CD14-positive monocyte (primary cell): Measurements from ENCODE around the gene KIAA0232. TPM values are rescaled to one million over a fixed set of nuclear protein-coding genes. Genes with fewer than 3 reads are reported as not detected.

Experiments
- DNase-seq, 3 donors: peaks; one replicate each; pipeline ENCODE4 v3.0.0-alpha.2; 2011 to 2022
- H2AFZ ChIP-seq: 2 replicates; pipeline ENCODE4 v1.6.0; 2012; ENCODE audit warnings: mild to moderate bottlenecking, low read depth, low read length, inconsistent platforms; ENCODE audit not compliant: insufficient read depth, poor library complexity, severe bottlenecking
- H3K27ac ChIP-seq, 2 donors: 1 replicate in 1 of 2; 2 replicates in 1 of 2; pipeline ENCODE4 v1.5.1; 2012 to 2013; ENCODE audit warnings: low read length in 2 of 2, control low read depth in 1 of 2, inconsistent platforms in 1 of 2, low read depth in 1 of 2, mild to moderate bottlenecking in 1 of 2
- H3K27me3 ChIP-seq, 2 donors: one replicate each; pipeline versions ENCODE4 v1.6.0 to v1.6.1; 2011 to 2013; ENCODE audit warnings: low read length in 2 of 2; ENCODE audit not compliant: control insufficient read depth in 2 of 2, insufficient read depth in 2 of 2
- H3K36me3 ChIP-seq, 2 donors: replicated peaks in 1 of 2; 1 replicate in 1 of 2; 2 replicates in 1 of 2; pipeline versions ENCODE4 v1.5.1 to v1.6.1; 2012 to 2013; ENCODE audit warnings: low read length in 2 of 2, control low read depth in 1 of 2, inconsistent platforms in 1 of 2, mild to moderate bottlenecking in 1 of 2; ENCODE audit not compliant: insufficient read depth in 2 of 2, control insufficient read depth in 1 of 2
- H3K4me1 ChIP-seq, 2 donors: 1 replicate in 1 of 2; 2 replicates in 1 of 2; pipeline versions ENCODE4 v1.5.1 to v1.6.1; 2012 to 2013; ENCODE audit warnings: low read length in 2 of 2, control low read depth in 1 of 2, inconsistent platforms in 1 of 2, mild to moderate bottlenecking in 1 of 2, moderate library complexity in 1 of 2; ENCODE audit not compliant: insufficient read depth in 2 of 2, control insufficient read depth in 1 of 2
- H3K4me2 ChIP-seq: replicated peaks from 2 replicates; pipeline ENCODE3; 2012; ENCODE audit warnings: low read length, moderate library complexity, mild to moderate bottlenecking; ENCODE audit not compliant: poor library complexity, severe bottlenecking; ENCODE audit errors: extremely low read depth
- H3K4me3 ChIP-seq, 3 experiments: fragments of 200-600 bp in 1 of 3; sonication (generic) in 1 of 3; replicated peaks in 1 of 3; 1 replicate in 2 of 3; 2 replicates in 1 of 3; pipeline ENCODE4 v1.5.1; 2011 to 2013; ENCODE audit warnings: low read length in 3 of 3, mild to moderate bottlenecking in 3 of 3, control low read depth in 2 of 3, low read depth in 2 of 3, inconsistent platforms in 1 of 3, moderate library complexity in 1 of 3
- H3K79me2 ChIP-seq: 2 replicates; pipeline ENCODE4 v1.6.0; 2012; ENCODE audit warnings: mild to moderate bottlenecking, control low read depth, inconsistent platforms, low read length, moderate library complexity; ENCODE audit not compliant: insufficient read depth
- H3K9ac ChIP-seq: 2 replicates; pipeline ENCODE4 v1.6.0; 2017; ENCODE audit warnings: low read length, mild to moderate bottlenecking; ENCODE audit not compliant: insufficient read depth, poor library complexity, severe bottlenecking
- H3K9me3 ChIP-seq, 2 donors: replicated peaks in 1 of 2; 1 replicate in 1 of 2; 2 replicates in 1 of 2; pipeline versions ENCODE4 v1.5.1 to v1.6.1; 2012 to 2013; ENCODE audit warnings: low read length in 2 of 2, control low read depth in 1 of 2; ENCODE audit not compliant: control insufficient read depth in 1 of 2, insufficient read depth in 1 of 2
- H4K20me1 ChIP-seq: 2 replicates; pipeline ENCODE4 v1.6.0; 2012; ENCODE audit warnings: mild to moderate bottlenecking, low read length, control low read depth, moderate library complexity; ENCODE audit not compliant: insufficient read depth
- H3K27ac Mint-ChIP-seq, 7 donors: one replicate each; pipeline ENCODE4 v1.8.0; 2020; ENCODE audit warnings: mild to moderate bottlenecking in 7 of 7, mixed read lengths in 7 of 7, moderate library complexity in 6 of 7, inconsistent platforms in 2 of 7
- H3K27me3 Mint-ChIP-seq, 3 donors: one replicate each; pipeline ENCODE4 v1.8.0; 2021 to 2022; ENCODE audit warnings: low read depth in 3 of 3, mild to moderate bottlenecking in 3 of 3, mixed read lengths in 3 of 3, moderate library complexity in 3 of 3, inconsistent platforms in 1 of 3
- H3K36me3 Mint-ChIP-seq, 2 donors: one replicate each; pipeline ENCODE4 v1.8.0; 2020; ENCODE audit warnings: mixed read lengths in 2 of 2, inconsistent platforms in 1 of 2, mild to moderate bottlenecking in 1 of 2
- H3K4me1 Mint-ChIP-seq: one replicate; pipeline ENCODE4 v1.8.0; 2020; ENCODE audit warnings: mild to moderate bottlenecking, mixed read lengths
- H3K4me3 Mint-ChIP-seq, 2 donors: one replicate each; pipeline ENCODE4 v1.8.0; 2020; ENCODE audit warnings: mild to moderate bottlenecking in 2 of 2, mixed read lengths in 2 of 2, moderate library complexity in 1 of 2
- H3K9me3 Mint-ChIP-seq, 7 donors: one replicate each; pipeline ENCODE4 v1.8.0; 2020 to 2022; ENCODE audit warnings: mixed read lengths in 7 of 7, mild to moderate bottlenecking in 6 of 7, moderate library complexity in 6 of 7, inconsistent platforms in 2 of 7
- WGBS: methylation state at CpG from one replicate; pipeline ENCODE4 v1.1.5; 2013; ENCODE audit warnings: missing lambda C conversion rate; ENCODE audit not compliant: insufficient coverage; 5-methylcytosine and 5-hydroxymethylcytosine counted together
- intact Hi-C, 2 donors: fragments of 100-400 bp; cut with micrococcal nuclease; formaldehyde crosslinking; loops; one replicate each; pipeline versions ENCODE4 v1.15.0 to v1.15.1; 2023
- polyA plus RNA-seq, 3 donors: library from polyadenylated mRNA; depleted of rRNA in 1 of 3; unstranded in 2 of 3; stranded (reverse) in 1 of 3; fragments of 300-500 nt in 2 of 3; fragments of >200 nt in 1 of 3; fragmentation: Illumina TruSeq in 2 of 3; gene quantifications; 1 replicate in 2 of 3; 2 replicates in 1 of 3; pipeline ENCODE4 v1.2.3, GENCODE V29; 2012 to 2021
- TF ChIP-seq, protein P1 (sequence below): fragments of 200-600 bp; IDR thresholded peaks from one replicate; pipeline ENCODE4 v1.8.0; 2022; ENCODE audit warnings: antibody characterized with exemption, mild to moderate bottlenecking

The KIAA0232 gene
- polyA plus RNA-seq, 3 donors = 12.3 to 27.3 (median 20.6) TPM

DNA sequence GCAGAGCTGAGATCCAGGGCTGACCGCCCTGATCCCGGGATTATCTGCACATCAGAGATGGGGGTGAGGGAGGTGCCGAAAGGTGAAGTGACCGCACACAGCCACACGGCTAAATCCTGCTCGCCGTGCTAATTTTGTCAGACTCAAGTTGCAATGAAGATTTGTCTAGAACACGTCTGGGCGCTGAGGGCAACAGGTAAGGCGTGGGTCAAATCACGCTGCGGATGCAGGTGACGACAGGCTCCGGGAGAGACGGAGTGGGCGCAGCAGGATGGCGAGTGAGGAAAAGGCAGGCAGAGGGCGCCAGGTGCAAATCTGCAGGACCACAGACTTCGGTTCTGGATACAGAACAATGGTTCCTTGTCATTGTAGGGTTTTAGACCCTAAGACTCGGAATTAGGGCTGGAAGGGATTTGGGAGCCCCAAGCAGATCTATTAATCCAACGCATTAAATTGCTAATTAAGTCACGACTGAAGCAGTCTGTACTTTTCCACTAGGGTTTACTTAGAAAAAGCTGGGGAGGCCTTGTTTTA lies 125.2 kb downstream of the KIAA0232 start:
- peaks cover 6% of the 10 kb centered on the region in 2 donors for H3K36me3 Mint-ChIP-seq
- Histone ChIP-seq H3K9me3 (no peaks in the 10 kb centered on the region), H4K20me1 (peaks cover 25% of the 10 kb centered on the region), H2AFZ (no peak overlapping the region), H3K79me2 (peaks cover 30% of the 10 kb centered on the region), H3K27me3 (no peaks in the 10 kb centered on the region), H3K4me3 (no peak overlapping the region), H3K4me2 (peak overlapping the region; percentile 13), H3K27ac (no peak overlapping the region), H3K36me3 (no peaks in the 10 kb centered on the region), H3K9ac (no peak overlapping the region), H3K4me1 (peaks cover 49 to 51% of the 10 kb centered on the region in 2 donors)
- WGBS = 19% methylated on average over 19 of the region's 22 CpGs
- peaks cover 8 to 12% (median 11%) of the 10 kb centered on the region in 3 donors for H3K27me3 Mint-ChIP-seq
- peak overlapping the region; percentile 16 to 72 for H3K4me3 Mint-ChIP-seq
- TF ChIP-seq, protein P1, sequence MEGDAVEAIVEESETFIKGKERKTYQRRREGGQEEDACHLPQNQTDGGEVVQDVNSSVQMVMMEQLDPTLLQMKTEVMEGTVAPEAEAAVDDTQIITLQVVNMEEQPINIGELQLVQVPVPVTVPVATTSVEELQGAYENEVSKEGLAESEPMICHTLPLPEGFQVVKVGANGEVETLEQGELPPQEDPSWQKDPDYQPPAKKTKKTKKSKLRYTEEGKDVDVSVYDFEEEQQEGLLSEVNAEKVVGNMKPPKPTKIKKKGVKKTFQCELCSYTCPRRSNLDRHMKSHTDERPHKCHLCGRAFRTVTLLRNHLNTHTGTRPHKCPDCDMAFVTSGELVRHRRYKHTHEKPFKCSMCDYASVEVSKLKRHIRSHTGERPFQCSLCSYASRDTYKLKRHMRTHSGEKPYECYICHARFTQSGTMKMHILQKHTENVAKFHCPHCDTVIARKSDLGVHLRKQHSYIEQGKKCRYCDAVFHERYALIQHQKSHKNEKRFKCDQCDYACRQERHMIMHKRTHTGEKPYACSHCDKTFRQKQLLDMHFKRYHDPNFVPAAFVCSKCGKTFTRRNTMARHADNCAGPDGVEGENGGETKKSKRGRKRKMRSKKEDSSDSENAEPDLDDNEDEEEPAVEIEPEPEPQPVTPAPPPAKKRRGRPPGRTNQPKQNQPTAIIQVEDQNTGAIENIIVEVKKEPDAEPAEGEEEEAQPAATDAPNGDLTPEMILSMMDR = no peak
- intact Hi-C loops = loop anchor here in 1 of 2 donors (5.0 kb wide), 1 partner anchor 35 kb away; no protein-coding TSS in a partner anchor
- peaks cover 60% of the 10 kb centered on the region for H3K4me1 Mint-ChIP-seq
- no peak for DNase-seq
- H3K9me3 Mint-ChIP-seq = peaks cover 0 to 3% (median 0%) of the 10 kb centered on the region in 7 donors
- no peak overlapping the region for H3K27ac Mint-ChIP-seq

DNA sequence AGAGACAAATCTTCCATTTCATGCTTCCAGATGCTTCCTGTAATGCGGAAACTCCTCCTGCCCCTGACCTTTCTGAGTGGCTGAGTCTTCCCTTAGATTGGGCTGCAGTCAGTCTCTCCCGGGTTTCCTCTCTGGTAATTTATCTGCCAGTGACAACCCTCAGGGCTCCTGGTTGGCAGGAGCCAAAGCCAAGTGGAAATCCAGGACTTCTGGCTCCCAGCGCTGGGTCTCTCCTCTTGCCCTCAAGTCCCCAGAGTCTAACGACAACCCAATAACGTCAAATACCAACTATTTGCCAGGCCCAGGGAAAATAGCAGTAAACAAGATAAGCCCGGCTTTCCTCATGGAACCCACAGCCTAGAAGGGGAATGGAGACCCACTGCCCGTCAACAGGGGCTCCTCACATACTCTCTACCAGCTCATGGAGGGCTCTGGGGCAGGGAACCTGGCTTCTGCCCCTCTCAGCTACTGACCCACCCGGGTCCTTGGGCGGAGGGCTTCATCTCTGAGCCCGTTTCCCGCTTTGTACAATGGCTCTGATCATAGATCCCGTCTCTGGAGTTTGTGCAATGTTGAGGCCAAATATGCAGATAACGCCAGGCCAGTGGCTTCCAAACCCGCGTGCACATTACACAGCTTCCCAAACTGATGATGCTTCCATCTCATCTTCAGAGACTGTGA lies 126.0 kb downstream of the KIAA0232 start:
- H3K4me1 ChIP-seq = peaks cover 50 to 56% of the 10 kb centered on the region in 2 donors

More for the DNA sequence above, 126.0 kb downstream of the KIAA0232 start:
- H4K20me1 ChIP-seq = peaks cover 34% of the 10 kb centered on the region
- peak overlapping the region; percentile 71 for H2AFZ ChIP-seq
- Mint-ChIP-seq H3K27me3 (peaks cover 8 to 12% (median 11%) of the 10 kb centered on the region in 3 donors), H3K4me1 (peaks cover 64% of the 10 kb centered on the region), H3K4me3 (peak overlapping the region; percentile 85 to 90), H3K36me3 (peaks cover 6% of the 10 kb centered on the region in 2 donors), H3K27ac (peak overlapping the region; percentile 82 to 96 (median 92)), H3K9me3 (peaks cover 0 to 3% (median 0%) of the 10 kb centered on the region in 7 donors)
- H3K9me3 ChIP-seq = no peaks in the 10 kb centered on the region
- H3K4me2 ChIP-seq = peak overlapping the region; percentile 98
- intact Hi-C loops = loop anchor here in 1 of 2 donors (5.0 kb wide), 1 partner anchor 34 kb away; no protein-coding TSS in a partner anchor
- WGBS = 27% methylated on average over 14 of the region's 15 CpGs
- peak overlapping the region; percentile 93 for H3K9ac ChIP-seq
- H3K36me3 ChIP-seq = no peaks in the 10 kb centered on the region
- peak overlapping the region; percentile 65 to 94 (median 77) for H3K4me3 ChIP-seq
- peak overlapping the region; percentile 11 to 90 for H3K27ac ChIP-seq
- TF ChIP-seq, protein P1 = no peak
- H3K79me2 ChIP-seq = peaks cover 38% of the 10 kb centered on the region
- DNase-seq = no peak
- no peaks in the 10 kb centered on the region for H3K27me3 ChIP-seq
